AG10803 (cell line): ENCODE results near the gene EAF1.
"Not testable (repeated sequence)": the region's sequence is repeated elsewhere in the genome, so short reads cannot be mapped to it uniquely, and the experiment has no call there.

ENCODE experiments used
- DNase-seq: peaks from one replicate; pipeline ENCODE4 v3.0.0; 2010; ENCODE audit warnings: low read depth
- H3K4me3 ChIP-seq: 2 replicates; pipeline ENCODE4 v1.5.1; 2011; ENCODE audit warnings: mild to moderate bottlenecking, low read length, control low read depth
- CTCF ChIP-seq: conservative IDR thresholded peaks from 2 replicates; pipeline ENCODE4 v1.5.1; 2011; ENCODE audit warnings: mild to moderate bottlenecking, low read length, control low read depth, inconsistent platforms

The EAF1 gene

GRCh38 chr3:15427182-15427880 lies at the start of gene EAF1, which contains the start of gene METTL6:
TSS of gene EAF1 (plus strand) at chr3:15427598. CDS start at chr3:15427780, 182 bp downstream.
TSS of gene METTL6 (minus strand) at chr3:15427544. CDS start at chr3:15426511, 1,033 bp downstream.
- DNase-seq = peak; percentile 80
- peak; percentile 25; the same call in 1 of the 2 replicates for TF ChIP-seq CTCF
- H3K4me3 ChIP-seq = peak within 1 kb of the TSS; percentile 99

GRCh38 chr3:15377961-15378791 lies 49.2 kb upstream of the EAF1 start:
- peak; percentile 92 for DNase-seq
- TF ChIP-seq CTCF = peak; percentile 83
- H3K4me3 ChIP-seq = no peak overlapping the region

GRCh38 chr3:15380980-15381890 lies 46.2 kb upstream of the EAF1 start:
- TF ChIP-seq CTCF = no peak
- DNase-seq = peak; percentile 37
- H3K4me3 ChIP-seq = no peak overlapping the region

GRCh38 chr3:15382405-15382923 lies 44.9 kb upstream of the EAF1 start:
- DNase-seq = peak; percentile 13
- H3K4me3 ChIP-seq = no peak overlapping the region
- no peak for TF ChIP-seq CTCF

- DNase-seq = peak; percentile 38
- no peak for TF ChIP-seq CTCF
- H3K4me3 ChIP-seq = no peak overlapping the region
These were observed 42.7 kb upstream of the EAF1 start for GRCh38 chr3:15384510-15385237.

GRCh38 chr3:15385238-15385695 lies 42.1 kb upstream of the EAF1 start:
- H3K4me3 ChIP-seq, DNase-seq: not testable (repeated sequence)
